Stimulated activated CD8-positive, alpha-beta memory T cell treated with anti-CD3 and anti-CD28 coated beads, Interleukin-12 subunit alpha, Interleukin-12 subunit beta, amount 100 ng/mL, for 24 hours (primary cell): ENCODE results near the gene MT1H.
A peak's percentile ranks its signal among the peaks of the same experiment; 100 is the strongest.
"Not testable (repeated sequence)": the region's sequence is repeated elsewhere in the genome, so short reads cannot be mapped to it uniquely, and the experiment has no call there.

ENCODE experiments used
- DNase-seq: peaks from one replicate; pipeline ENCODE4 v3.0.0-alpha.2; 2020; ENCODE audit errors: extremely low read depth

The MT1H gene

DNA sequence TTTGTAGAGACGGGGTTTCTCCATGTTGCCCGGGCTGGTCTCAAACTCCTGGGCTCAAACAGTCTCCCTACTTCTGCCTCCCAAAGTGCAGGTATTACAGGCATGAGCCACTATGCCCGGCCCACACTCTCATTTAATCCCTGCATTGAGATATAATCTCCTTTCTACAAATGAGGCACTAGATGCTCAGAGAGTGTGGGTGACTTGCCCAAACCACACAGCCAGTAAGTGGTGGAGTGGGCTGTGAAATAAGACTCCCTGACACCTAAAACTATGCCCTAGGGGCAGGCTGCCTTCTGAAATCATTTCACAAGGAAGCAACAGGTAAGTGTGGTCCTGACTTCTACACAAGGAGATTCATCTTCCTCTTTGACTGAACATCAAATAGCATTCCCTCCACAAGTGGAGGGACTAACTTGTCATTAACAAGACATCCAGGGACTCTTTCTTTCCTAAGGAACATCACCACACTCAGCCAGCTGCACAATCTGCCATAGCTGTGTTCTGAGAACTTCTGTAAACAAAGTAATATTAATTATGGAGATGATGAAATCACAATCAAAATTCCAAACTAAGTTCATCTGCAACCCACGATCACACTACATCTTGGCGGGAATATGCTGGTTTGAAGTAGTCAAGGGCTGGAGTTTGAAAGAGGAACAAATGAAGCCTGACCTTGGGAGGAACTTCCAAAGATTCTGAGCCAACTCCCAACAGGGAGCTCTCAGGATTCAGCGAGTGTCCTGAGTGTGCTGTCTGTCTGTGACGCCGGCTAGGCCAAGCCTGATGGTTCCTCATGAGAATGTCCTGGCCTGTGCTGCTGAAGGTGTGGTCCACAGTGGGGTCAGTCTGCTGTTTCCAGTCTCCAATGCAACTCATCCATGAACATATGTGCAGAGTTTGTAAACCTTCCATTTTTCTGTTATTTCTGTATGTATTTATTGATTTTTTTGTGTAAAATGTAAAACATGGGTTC, 4.0 kb upstream of the MT1H start:
- DNase-seq, result not testable (repeated sequence)

DNA sequence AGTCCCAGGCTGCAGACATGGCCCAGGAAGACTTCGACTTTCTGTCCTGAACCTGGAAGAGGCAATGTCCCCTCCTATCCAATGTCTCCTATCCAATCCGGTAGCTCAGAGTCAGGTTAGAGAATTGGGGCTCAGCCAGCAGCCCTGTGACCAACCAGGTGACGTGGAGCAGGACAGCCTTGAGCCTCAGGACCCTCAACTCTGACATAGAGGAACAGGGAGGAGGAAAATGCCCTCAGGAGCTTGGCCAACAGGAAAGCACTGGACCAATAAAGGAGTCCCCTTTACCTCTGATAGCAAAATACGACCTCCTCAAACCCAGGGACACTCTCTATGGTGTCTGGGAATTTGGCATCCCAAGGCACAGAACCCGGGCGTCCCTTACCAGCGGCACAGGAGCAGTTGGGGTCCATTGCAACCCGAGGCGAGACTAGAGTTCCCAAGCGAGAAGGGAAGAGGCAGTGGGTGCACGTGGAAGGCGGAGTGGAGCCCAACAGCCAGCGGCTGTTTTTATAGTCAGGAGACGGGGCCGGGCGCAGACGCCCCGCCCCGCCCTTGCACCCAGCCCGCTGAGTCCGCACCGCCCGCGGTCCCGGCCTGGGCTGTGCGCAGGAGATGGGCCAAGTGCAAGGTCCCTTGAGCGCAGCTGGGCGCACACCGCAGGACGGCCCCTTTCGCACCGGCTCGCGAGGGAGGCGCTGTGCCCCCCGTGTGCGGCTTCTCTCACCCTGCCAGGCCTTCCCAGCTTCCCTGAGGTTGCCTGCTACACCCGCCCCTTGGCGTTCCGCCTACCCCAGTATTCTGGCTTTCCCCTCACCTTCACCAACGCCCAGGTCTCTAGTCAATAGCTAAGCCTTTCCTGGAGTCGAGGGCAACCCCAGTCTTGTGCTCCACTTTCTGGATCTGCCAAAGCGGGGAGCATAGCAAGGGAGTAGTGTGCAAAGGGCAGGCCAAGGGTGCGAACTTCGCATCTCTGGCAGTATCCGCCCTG, 1.7 kb upstream of the MT1H start, which contains the start of gene MT1G:
Gene MT1G, minus strand, starts transcription at position 485 of the 991 bp plus-strand sequence. Its CDS starts 72 bp downstream, at position 413.
- no peak for DNase-seq

DNA sequence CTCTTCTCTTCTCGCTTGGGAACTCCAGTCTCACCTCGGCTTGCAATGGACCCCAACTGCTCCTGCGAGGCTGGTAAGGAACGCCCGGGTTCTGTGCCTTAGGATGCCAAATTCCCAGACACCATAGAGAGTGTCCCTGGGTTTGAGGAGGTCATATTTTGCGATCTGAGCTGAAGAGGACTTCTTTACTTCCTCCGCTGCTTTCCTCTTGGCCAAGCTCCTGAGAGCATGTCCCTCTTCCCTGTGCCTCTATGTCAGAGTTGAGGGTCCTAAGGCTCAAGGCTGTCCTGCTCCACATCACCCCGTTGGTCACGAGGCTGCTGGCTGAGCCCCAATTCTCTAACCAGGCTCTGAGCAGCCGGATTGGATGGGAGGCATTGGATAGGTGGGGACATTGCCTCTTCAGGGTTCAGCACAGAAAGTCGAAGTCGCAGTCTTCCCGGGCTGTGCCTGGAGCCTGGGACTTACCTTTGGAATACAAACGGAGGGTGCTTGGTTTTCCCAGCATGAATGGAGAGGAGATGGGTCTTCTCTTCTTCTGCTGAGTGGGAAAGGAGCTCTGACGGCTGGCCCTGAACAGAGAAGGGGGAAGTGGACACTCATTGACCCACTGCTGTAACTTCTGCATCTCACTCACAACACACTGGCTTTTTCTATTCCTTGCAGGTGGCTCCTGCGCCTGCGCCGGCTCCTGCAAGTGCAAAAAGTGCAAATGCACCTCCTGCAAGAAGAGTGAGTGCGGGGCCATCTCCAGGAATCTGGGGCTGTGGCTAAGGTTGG, 416 bp downstream of the MT1H start:
- DNase-seq, result no peak

DNA sequence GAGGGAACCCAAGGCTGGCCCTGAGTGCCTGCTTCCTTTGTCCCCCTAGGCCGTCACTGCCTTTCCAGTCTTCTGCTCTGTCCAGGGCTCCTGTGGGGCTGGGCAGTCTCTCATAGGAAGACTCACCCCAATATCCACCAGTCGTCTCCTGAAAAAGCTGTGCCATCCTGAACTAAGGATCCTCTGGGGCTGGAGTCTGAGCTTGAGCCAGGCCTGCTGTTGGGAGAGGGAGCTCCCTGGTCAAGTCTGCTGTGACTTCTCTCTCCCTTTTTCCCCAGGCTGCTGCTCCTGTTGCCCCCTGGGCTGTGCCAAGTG, 963 bp downstream of the MT1H start:
- no peak for DNase-seq

DNA sequence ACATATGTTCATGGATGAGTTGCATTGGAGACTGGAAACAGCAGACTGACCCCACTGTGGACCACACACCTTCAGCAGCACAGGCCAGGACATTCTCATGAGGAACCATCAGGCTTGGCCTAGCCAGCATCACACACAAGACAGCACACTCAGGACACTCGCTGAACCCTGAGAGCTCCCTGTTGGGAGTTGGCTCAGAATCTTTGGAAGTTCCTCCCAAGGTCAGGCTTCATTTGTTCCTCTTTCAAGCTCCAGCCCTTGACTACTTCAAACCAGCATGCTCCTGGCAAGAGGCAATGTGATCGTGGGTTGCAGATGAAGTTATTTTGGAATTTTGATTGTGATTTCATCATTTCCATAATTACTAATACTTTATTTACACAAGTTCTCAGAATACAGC, 2.1 kb downstream of the MT1H start:
- DNase-seq, result not testable (repeated sequence)

DNA sequence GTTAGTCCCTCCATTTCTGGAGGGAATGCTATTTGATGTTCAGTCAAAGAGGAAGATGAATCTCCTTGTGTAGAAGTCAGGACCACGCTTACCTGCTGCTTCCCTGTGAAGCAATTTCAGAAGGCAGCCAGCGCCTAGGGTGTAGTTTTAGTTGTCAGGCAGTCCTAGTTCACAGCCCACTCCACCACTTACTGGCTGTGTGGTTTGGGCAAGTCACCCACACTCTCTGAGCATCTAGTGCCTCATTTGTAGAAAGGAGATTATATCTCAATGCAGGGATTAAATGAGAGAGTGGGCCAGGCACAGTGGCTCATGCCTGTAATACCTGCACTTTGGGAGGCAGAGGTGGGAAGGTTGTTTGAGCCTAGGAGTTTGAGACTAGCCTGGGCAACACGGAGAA, 2.6 kb downstream of the MT1H start:
- DNase-seq, result not testable (repeated sequence)

DNA sequence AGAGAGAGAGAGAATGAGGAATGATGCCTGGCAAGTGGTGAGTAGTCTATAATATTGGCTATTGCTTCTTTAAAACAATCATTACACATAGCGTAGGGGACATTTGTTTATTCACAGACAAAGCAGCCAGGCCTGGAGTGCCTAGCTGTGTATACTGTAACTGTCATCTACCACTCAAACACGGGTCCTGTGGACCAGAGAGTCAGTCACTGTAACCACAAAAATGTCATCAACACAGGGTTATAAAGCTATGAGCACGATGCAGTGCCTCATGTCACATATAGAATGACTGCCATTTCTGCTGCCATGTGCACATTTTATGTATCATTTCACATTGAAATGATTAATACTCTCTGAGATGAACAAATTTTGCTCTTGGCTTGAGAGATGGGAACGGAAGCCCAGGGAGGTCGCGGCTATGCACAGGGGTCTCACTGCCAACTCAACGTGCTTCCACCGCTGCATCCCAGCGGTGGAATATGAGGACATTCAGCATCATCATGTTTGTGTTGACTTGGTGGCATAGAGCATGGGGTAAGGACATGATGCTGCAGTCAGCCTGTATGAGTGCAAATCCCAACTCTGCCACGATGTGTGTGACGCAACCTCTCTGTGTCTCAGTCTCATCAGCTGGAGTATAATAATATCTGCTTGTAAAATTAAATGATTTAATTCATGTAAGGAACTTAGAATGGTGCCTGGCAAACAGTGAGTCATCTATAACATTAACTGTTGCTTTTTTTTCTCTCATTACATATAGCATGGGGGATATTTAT, 3.3 kb downstream of the MT1H start:
- no peak for DNase-seq

DNA sequence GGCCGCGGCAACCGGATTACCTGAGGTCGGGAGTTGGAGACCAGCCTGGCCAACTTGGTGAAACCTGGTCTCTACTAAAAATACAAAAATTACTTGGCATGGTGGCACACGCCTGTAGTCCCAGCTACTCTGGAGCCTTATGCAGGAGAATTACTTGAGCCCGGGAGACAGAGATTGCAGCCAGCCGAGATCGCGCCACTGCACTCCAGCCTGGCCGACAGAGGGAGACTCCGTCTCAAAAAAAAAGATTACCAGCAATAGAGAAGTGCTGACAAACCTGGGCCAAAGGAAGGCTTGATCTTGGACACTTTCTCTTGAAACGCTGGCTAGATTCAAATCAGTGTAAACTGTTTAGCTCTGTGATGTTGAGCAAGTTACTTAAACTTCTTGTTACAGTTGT, 4.3 kb downstream of the MT1H start:
- DNase-seq, result no peak

DNA sequence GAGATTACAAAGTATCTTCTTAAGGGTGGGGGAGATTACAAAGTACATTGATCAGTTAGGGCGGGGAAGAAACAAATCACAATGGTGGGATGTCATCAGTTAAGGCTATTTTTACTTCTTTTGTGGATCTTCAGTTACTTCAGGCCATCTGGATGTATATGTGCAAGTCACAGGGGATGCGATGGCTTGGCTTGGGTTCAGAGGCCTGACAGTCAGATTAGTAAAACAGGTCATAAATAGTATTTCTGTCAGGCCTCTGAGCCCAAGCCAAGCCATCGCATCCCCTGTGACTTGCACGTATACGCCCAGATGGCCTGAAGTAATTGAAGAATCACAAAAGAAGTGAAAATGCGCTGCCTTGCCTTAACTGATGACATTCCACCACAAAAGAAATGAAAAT, 5.0 kb downstream of the MT1H start:
- DNase-seq, result not testable (repeated sequence)

DNA sequence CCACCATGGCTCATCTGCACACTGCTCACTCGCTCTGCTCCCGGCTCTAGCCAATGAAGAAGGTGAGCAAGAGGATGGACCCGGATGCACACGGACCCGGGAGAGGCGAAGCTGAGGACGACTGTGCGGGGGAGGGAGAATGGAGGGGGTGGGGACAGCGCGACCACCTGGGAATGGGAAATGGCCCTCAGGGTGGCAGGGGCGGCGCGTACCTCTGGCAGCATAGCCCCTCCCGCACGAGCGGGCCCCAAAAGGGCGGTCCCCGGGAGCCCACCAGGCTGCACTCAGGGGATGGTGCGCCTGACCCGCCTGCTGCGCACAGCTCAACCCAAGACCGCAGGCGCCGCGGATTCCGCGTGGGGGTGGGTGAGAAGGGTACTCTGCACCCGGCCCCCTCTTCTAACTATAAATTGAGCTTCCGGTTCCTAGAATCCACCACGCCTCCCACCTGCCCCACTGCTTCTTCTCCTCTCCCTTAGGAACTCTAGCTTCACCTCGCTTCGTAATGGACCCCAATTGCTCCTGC, 6.1 kb downstream of the MT1H start:
- no peak for DNase-seq

DNA sequence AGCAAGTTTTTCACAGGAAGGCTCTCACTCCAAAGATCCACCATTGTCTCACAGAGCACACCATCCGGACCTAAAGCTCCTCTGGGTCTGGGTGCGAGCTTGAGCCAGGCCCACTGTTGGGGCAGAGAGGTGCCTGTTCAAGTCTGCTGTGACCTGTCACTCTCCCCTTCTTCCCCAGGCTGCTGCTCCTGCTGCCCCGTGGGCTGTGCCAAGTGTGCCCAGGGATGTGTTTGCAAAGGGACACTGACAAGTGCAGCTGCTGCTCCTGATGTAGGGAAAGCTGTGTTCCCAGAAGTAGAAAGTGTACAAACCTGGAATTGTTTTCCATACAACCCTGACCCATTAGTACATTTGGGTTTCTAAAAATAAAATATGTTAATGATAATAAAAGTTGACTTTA, 7.9 kb downstream of the MT1H start:
- no peak for DNase-seq

DNA sequence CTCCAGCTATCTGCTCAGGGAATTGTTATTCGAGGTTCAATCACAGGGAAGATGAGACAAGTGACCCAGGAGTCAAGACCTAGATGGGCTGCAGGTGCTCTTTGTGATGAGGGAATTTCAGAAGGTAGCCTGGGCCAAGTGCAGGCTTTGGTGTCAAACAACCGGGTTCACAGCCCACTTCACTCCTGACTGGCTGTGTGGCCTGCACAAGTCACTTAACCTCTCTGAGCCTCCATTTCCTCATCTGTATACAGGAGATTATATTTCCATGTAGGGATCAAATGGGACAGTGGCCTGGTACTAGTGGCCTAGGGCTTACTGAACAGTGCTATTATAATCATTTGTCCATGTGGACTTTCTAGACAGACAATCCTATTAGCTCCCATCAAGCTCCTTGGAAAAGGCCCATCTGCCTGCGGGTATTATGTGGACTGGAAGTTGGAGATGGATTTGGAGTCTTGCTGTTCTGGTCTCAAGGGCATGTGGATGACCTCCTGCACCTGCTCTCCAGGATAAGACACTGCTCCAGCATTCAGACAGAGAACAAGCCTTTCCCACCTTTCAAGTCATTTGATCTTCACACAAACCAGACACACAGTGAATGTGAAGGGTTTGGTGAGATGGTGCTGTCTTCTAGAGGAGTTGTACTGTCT, 9.6 kb downstream of the MT1H start:
- no peak for DNase-seq

DNA sequence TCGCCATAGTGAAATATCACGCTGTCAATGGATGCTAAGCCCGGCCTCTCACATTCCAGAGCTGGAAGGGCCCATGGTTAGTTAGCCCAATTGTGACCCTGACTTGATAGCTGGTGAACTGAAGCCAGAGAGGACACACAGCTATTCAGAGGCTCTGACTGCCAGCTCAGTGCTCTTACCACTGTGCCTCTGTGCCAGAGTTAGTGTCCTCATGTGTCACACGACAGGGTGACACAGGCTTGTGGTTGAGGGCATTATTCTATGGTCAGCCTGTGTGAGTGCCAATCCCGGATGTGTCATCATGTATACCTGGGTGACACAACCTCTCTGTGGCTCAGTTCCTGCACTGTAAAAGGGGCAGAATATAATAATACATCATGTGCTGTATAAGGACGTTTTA, 10.2 kb downstream of the MT1H start:
- DNase-seq, result no peak

DNA sequence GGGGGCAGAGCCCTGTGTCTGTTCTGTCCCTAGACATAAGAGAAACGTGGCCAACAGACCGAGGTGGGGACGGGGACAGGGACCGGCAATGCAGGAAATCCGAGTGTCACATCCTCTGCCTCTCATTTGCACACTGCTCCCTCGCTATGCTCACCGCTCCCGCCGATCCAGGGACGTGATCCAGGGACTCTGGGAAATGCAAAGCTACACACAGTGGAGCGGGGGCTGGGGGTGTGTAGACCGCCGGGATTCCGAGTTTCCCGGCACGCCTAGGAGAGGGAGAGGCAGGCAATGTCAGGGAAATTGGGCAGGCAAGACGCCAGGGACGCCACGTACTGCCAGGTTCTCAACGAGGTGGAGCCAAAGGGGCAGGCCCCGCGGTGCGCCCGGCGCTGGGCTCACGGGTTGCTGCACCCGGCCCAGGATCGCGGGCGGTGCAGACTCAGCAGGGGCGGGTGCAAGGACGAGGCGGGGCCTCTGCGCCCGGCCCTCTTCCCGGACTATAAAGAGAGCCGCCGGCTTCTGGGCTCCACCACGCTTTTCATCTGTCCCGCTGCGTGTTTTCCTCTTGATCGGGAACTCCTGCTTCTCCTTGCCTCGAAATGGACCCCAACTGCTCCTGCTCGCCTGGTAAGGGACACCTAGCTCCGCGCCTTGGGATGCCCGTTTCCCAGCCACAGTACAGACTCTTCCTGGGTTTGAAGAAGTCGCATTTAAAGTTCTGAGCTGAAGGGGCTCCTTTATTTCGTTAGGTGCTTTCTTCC, 12.5 kb downstream of the MT1H start, which contains the start of gene MT1X:
Gene MT1X, plus strand, starts transcription at position 532 of the 764 bp plus-strand sequence. Its CDS starts 71 bp downstream, at position 603.
- peak; percentile 79 for DNase-seq

DNA sequence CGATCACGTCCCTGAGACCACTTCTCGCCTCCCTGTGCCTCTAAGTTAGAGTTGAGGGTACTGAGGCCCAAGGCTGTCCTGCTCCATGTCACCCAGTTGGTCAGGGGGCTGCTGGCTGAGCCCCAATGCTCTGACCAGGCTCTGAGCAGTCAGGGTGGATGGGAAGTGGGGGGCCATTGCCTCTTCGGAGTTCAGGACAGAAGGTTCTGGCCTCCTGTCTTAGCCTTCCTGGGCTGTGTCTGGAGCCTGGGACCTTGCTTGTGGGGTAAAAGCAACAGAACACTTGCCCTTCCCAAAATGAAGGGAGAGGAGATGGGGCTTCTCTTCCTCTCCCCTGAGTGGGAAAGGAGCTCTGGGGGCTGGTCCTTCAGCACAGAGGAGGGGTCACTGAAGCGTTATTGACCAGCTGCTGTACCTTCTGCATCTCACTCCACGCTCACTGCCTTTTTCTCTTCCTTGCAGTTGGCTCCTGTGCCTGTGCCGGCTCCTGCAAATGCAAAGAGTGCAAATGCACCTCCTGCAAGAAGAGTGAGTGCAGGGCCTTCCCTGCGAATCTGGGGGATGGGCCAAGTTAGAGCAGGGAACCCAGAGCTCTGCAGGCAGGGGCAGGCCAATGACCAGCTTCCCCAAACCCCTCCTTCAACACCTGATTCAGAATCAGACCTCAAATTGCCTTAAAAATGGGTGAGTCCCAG, 13.2 kb downstream of the MT1H start:
- DNase-seq, result no peak

DNA sequence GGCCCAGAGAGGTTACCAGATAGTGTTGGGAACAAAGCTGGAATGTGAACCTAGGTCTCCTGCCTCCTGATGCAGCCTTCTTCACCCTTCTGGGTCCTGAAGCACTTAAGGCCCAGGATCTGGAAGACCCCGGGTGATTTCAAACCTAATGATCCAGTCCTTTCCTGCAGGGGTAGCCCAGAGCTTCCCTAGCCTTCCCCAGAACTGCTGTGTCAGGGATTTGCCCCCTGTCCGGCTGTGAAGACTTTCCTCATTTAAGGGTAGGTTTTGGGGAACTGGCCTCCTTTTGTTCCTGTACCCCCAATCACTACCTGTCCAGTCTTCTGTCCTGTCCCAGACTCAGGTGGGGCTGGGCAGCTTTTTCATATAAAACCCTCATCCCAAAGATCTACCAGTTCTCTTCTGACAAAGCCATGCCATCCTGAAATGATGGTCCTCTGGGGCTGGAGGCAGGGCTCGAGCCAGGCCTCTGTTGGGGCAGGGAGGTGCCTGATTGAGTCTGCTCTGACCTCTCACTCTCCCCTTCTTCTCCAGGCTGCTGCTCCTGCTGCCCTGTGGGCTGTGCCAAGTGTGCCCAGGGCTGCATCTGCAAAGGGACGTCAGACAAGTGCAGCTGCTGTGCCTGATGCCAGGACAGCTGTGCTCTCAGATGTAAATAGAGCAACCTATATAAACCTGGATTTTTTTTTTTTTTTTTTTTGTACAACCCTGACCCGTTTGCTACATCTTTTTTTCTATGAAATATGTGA, 14.0 kb downstream of the MT1H start:
- no peak for DNase-seq

DNA sequence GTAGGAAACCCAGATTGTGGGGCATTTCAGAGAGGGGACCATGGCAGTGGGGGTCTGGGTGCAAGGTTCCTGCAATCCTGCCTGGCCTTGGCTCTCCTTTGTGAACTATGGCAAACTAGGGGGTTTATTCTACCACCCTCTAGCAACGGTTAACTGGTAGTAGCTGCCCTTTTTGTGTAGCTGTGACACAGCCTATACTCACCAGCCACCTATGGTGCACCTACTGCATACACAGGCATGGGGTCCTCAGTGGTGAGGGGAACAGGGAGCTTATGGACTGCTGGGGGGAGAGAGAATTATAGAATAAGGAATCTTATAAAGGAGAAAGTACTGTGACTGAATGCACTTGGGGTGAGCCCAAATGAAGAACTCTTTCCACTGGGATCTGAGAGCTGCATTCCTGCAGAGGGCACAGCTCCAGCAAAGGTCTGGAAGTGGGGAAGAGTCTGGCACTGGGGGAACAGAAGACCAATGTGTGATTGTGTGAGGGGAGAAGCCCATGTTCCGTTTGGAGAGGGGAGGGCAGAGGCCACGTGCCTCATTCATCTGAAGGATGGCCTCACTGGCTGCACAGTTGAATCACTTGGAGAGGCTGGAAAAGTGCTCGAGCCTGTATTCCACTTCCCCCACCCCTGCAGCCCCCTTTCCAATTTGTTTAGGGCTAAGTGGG, 14.8 kb downstream of the MT1H start:
- no peak for DNase-seq
